GF-D8 (cell line): Measurements from ENCODE around the gene PNRC2.
"Not testable (repeated sequence)": the region's sequence is repeated elsewhere in the genome, so short reads cannot be mapped to it uniquely, and the experiment has no call there.

ENCODE experiments used
- DNase-seq: peaks from one replicate; lab custom pipeline; 2025; lab: John Stamatoyannopoulos, UW

PNRC2 gene

GRCh38 chr1:23992011-23992410 is 32.4 kb downstream of the PNRC2 start:
- DNase-seq = not testable (repeated sequence)

DNA sequence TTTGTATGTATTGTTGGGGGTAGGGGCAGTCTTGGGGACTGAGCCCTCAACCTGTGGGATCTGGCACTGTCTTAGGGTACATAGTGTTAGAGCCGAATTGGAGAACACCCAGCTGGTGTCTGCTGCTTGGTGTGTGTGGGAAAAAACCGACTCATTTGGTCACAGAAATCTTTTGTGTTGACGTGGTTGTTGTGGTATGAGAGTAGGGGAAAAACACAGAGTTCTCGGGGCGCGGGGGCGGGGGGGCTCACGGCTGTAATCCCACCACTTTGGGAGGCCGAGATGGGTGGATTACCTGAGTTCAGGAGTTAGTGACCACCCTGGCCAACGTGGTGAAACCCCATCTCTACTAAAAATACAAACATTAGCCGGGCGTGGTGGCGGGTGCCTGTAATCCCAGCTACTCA is 35.8 kb downstream of the PNRC2 start:
- no peak for DNase-seq

GRCh38 chr1:23996700-23997229 is 37.1 kb downstream of the PNRC2 start:
- DNase-seq = no peak

DNA sequence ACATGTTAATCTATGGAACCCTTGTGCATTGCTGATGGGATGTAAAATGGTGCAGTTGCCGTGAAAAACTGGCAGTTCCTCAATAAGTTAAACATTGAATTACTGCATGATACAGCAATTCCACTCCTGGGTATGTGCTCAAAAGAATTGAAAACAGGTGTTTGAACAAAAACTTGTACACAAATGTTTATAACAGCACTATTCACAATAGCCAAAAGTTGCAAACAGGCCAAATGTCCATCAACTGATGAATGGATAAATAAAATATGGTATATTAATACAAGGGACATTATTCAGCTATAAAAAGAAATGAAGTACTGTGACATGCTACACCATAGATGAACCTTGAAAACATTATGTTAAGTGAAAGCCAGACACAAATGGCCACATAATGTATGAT is 38.2 kb downstream of the PNRC2 start:
- DNase-seq = no peak

GRCh38 chr1:23999156-23999671 is 39.6 kb downstream of the PNRC2 start:
- DNase-seq = no peak

DNA sequence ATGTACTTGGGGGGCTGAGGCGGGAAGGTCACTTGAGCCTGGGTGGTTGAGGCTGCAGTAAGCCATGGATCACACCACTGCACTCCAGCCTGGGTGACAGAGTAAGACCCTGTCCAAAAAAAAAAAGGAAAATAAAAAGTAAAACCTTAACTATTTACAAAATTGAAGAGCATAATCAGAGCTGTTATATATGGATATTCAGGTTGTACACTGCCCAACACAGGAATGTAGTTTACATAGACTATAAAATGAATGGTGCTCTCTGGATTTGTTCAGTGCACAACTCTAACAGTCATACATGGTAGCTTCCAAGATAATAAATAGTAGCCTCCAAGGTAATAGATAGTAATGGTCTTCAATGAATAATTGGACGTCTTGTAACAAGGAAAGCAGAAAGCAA is 43.1 kb downstream of the PNRC2 start:
- no peak for DNase-seq

DNA sequence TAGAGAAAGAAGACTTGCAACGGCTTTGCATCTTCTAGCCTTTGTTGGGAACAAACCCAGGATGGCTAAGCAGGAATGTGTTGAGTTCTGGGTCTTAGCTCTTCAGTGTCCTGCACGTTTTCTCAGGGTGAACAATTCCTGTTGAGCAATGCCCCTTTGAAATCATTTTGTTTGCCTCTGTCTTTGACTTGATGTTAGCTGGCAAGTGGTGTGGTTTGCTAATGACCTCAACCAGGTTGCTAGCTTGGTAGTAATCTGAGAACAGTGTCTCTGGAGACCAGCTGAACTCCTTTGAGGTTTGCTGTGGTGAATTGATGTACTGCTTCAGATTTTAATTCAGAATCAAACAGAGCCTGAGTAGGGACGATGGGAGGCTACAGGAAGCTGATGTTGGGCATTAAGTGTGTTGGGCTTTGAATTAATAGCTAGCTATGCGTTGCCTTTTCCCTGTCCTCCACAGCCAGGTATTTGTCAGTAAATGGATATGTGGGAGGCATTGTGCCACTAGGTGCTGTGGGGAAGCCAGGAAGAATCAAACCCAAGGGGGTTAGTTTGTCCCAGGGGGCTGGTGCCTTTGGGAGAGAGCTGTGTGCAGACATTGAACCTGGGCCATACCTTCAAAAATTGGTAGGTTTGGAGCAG is 43.8 kb downstream of the PNRC2 start:
- no peak for DNase-seq

DNA sequence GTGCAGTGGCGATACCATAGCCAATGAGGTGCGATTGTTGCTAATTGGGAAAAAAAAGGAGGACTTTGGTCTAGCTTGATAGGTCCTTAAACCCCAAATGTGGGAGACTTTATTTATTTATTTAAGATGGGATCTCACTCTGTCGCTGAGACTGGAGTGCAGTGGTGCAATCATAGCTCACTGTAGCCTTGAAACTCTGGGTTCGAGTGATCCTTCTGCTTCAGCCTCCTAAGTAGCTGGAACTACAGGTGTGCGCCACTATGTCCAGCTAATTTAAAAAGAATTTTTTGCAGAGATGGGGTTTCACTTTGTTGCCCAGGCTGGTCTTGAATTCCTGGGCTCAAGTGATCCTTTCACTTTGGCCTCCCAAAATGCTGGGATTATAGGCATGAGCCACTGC is 44.5 kb downstream of the PNRC2 start:
- no peak for DNase-seq

DNA sequence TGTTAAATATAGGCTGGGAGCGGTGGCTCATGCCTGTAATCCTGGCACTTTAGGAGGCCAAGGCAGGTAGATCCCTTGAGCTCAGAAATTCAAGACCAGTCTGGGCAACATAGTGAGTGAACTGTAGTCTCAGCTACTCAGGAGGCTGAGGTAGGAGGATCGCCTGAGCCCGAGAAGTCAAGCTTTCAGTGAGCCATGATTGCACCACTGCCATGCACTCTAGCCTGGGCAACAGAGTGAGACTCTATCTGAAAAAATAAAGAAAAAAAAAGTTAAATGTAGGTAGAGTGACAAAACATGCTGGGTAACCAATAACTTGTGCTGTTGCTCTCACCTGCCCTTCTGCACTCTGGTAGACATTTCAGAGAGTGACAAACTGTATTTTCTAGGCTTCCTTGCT is 45.5 kb downstream of the PNRC2 start:
- no peak for DNase-seq

DNA sequence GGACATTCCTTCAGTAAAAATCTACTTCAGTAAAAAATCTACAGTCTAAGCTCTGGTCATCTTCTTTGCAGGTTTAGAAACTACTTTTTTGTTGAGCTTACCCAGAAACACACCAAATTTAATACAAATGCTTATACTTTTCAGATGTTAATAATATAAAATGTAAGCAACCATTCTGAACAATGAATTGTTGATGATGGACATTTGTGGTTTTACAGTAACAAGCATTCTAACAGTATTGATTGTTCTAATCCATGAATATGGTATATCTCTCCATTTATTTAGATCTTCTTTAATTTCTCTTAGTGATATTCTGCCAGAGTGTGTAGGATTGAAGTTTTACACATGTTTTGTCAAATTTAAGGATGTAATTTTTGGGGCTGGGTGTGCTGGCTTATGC is 47.5 kb downstream of the PNRC2 start:
- no peak for DNase-seq

GRCh38 chr1:24008574-24009184 is 49.1 kb downstream of the PNRC2 start:
- not testable (repeated sequence) for DNase-seq

- DNase-seq = no peak
These were observed 49.8 kb downstream of the PNRC2 start for GRCh38 chr1:24009406-24009805.

- DNase-seq = no peak
These were observed 51.0 kb downstream of the PNRC2 start for GRCh38 chr1:24010650-24011049.

DNA sequence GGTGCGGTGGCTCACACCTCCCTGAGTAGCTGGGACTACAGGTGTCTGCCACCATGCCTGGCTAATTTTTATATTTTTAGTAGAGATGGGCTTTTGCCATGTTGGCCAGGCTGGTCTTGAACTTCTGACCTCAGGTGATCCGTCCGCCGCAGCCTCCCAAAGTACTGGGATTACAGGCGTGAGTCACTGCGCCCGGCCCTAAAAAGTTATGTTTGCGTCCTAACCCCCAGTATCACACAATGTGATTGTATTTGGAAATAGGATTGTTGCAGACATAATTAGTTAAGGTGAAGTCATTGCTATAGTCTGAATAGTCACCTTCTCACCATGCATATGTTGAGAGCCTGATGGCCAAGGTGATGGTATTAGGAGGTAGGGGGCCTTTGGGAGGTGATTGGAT is 53.2 kb downstream of the PNRC2 start:
- not testable (repeated sequence) for DNase-seq
